K562 (cell line): ENCODE measurements around the gene ATRX. TPM values are rescaled to one million over a fixed set of nuclear protein-coding genes. Genes with fewer than 3 reads are reported as not detected.
"Not testable (repeated sequence)": the region's sequence is repeated elsewhere in the genome, so short reads cannot be mapped to it uniquely, and the experiment has no call there.

ENCODE experiments used
- ATAC-seq: fragments of 200-7000 bp; cut with Tn5 transposase; 3 replicates; pipeline ENCODE4 v1.9.1; 2020; ENCODE audit warnings: moderate library complexity
- BruUV-seq: library from RNA; stranded (reverse); fragments of 400-500 nt; replicated peaks from 2 replicates; lab custom pipeline; 2021; lab: Mats Ljungman, UMichigan
- CTCF ChIA-PET: fragments of 300-600 bp; formaldehyde crosslinking; extraction: SDS; loops from one replicate; lab custom pipeline; 2021; ENCODE audit warnings: low intra/inter-chr PET ratio; lab: Yijun Ruan, JAX
- POLR2A ChIA-PET: fragments of 300-600, 350-650 bp; sonication (Branson Sonifier 250); formaldehyde crosslinking; extraction: SDS; loops from one replicate; lab custom pipeline; 2021; ENCODE audit warnings: antibody characterized with exemption, inconsistent platforms; lab: Yijun Ruan, JAX
- DNase-seq, 4 experiments: peaks; one replicate each; pipeline versions ENCODE4 v3.0.0 to v3.0.0-alpha.2; 2011 to 2018; ENCODE audit warnings: low spot score in 3 of 4, mixed read lengths in 3 of 4; ENCODE audit errors: extremely low read depth in 1 of 4
- FAIRE-seq: peaks from 2 replicates; lab custom pipeline; 2011; peaks lifted over from hg19 to GRCh38; lab: Jason Lieb, UNC
- H2AFZ ChIP-seq: 2 replicates; pipeline ENCODE4 v1.6.0; 2011; ENCODE audit warnings: low read depth, low read length, control low read depth, inconsistent platforms
- H3K27ac ChIP-seq: fragments of 200-600 bp; 3 replicates; pipeline ENCODE4 v1.8.0; 2011; ENCODE audit warnings: low read depth, mild to moderate bottlenecking, control low read depth, inconsistent platforms, low read length, moderate library complexity, mixed read lengths; ENCODE audit errors: extremely low read depth
- H3K27me3 ChIP-seq, 2 experiments: fragments of 300-600 bp in 1 of 2; 2 replicates in 1 of 2; 3 replicates in 1 of 2; pipeline versions ENCODE4 v1.6.0 to v1.8.0; 2011; ENCODE audit warnings: inconsistent platforms in 2 of 2, low read length in 2 of 2, mild to moderate bottlenecking in 1 of 2, mixed read lengths in 1 of 2, moderate library complexity in 1 of 2; ENCODE audit not compliant: control insufficient read depth in 2 of 2, insufficient read depth in 2 of 2
- H3K36me3 ChIP-seq: fragments of 300-600 bp; 3 replicates; pipeline ENCODE4 v1.8.0; 2011; ENCODE audit warnings: mild to moderate bottlenecking, low read length, inconsistent platforms; ENCODE audit not compliant: control insufficient read depth, insufficient read depth
- H3K4me1 ChIP-seq, 2 experiments: fragments of 200-600 bp in 1 of 2; replicated peaks in 1 of 2; 2 replicates in 1 of 2; 3 replicates in 1 of 2; pipeline versions ENCODE4 v1.5.1 to v1.8.0; 2011; ENCODE audit warnings: inconsistent platforms in 2 of 2, low read length in 2 of 2, mild to moderate bottlenecking in 1 of 2, mixed read lengths in 1 of 2, moderate library complexity in 1 of 2; ENCODE audit not compliant: control insufficient read depth in 2 of 2, insufficient read depth in 2 of 2
- H3K4me2 ChIP-seq: 2 replicates; pipeline ENCODE4 v1.6.1; 2011; ENCODE audit warnings: low read length, control low read depth, inconsistent platforms, mixed read lengths; ENCODE audit not compliant: insufficient read depth
- H3K4me3 ChIP-seq: fragments of 200-600 bp; sonication (generic), shearing (Covaris generic); 2 replicates; pipeline ENCODE4 v1.5.1; 2016; ENCODE audit warnings: control low read depth, inconsistent platforms
- H3K79me2 ChIP-seq: fragments of 200-600 bp; 3 replicates; pipeline ENCODE4 v1.8.0; 2011; ENCODE audit warnings: low read length, inconsistent platforms; ENCODE audit not compliant: control insufficient read depth, insufficient read depth
- H3K9ac ChIP-seq, 2 experiments: 2 replicates each; pipeline versions ENCODE4 v1.6.0 to v1.6.1; 2011; ENCODE audit warnings: low read depth in 2 of 2, low read length in 2 of 2, control low read depth in 1 of 2, inconsistent platforms in 1 of 2, mild to moderate bottlenecking in 1 of 2, mixed read lengths in 1 of 2; ENCODE audit not compliant: insufficient read depth in 1 of 2
- H3K9me1 ChIP-seq: one replicate; pipeline ENCODE4 v1.6.0; 2011; ENCODE audit warnings: inconsistent platforms, mild to moderate bottlenecking, low read length, moderate library complexity; ENCODE audit not compliant: control insufficient read depth, insufficient read depth
- H3K9me3 ChIP-seq: replicated peaks from 2 replicates; pipeline ENCODE4 v1.5.1; 2011; ENCODE audit warnings: low read depth, low read length, inconsistent platforms; ENCODE audit not compliant: control insufficient read depth, insufficient read depth
- H4K20me1 ChIP-seq: replicated peaks from 2 replicates; pipeline ENCODE4 v1.6.1; 2011; ENCODE audit warnings: low read length, inconsistent platforms, mixed read lengths; ENCODE audit not compliant: control insufficient read depth, insufficient read depth
- ZFX ChIP-seq: sonication (generic); formaldehyde crosslinking; IDR thresholded peaks from 2 replicates; pipeline ENCODE4 v1.8.0; 2022; ENCODE audit warnings: mild to moderate bottlenecking, missing genetic modification reagents, moderate library complexity
- ZNF121 ChIP-seq: sonication (generic); formaldehyde crosslinking; conservative IDR thresholded peaks from 2 replicates; pipeline ENCODE4 v1.8.0; 2022; ENCODE audit warnings: missing genetic modification reagents
- WGBS: fragments of 100-300 bp; shearing (Covaris generic); methylation state at CpG from one replicate; pipeline ENCODE4 v1.1.6; 2016; ENCODE audit warnings: low coverage, mixed read lengths; ENCODE audit not compliant: insufficient coverage; ENCODE audit errors: missing lambda C conversion rate; 5-methylcytosine and 5-hydroxymethylcytosine counted together
- in situ Hi-C: fragments of 300-500 bp; cut with MboI; formaldehyde crosslinking; loops from 4 replicates; pipeline ENCODE4 v1.15.0; 2018; ENCODE audit warnings: inconsistent platforms, mixed read lengths
- intact Hi-C: fragments of 100-400 bp; cut with micrococcal nuclease; formaldehyde crosslinking; loops from 2 replicates; pipeline ENCODE4 v1.14.2; 2022
- polyA plus RNA-seq, 8 experiments: library from polyadenylated mRNA; depleted of rRNA in 4 of 8; stranded (reverse) in 5 of 8; unstranded in 3 of 8; fragments of >200 nt; fragmentation: Nextera tagmentation in 2 of 8; fragmentation: Illumina TruSeq in 1 of 8; extraction: Ambion mirVana in 2 of 8; extraction: Trizol in 1 of 8; gene quantifications; 2 replicates each; pipeline versions ENCODE4 v1.2.1 to v1.2.3, GENCODE V29; 2011 to 2014; ENCODE audit warnings: inconsistent platforms in 1 of 8, missing spikeins in 1 of 8
- total RNA-seq, 7 experiments: library from RNA; depleted of rRNA in 6 of 7; stranded (reverse); fragments of >200 nt in 6 of 7; fragmentation: Illumina TruSeq in 2 of 7; extraction: Trizol in 2 of 7; gene quantifications; 2 replicates each; pipeline versions ENCODE4 v1.2.1 to v1.2.3, GENCODE V29; 2011 to 2021; ENCODE audit warnings: low replicate concordance in 1 of 7

The ATRX gene
- total and polyA plus RNA-seq, 9 of the 15 experiments (the other 6 are each of a cell fraction or from before 2014, with no cell fraction given) = 7.7 to 23.1 (median 20.2) TPM

GRCh38 chrX:77768787-77769186, 17.2 kb downstream of the ATRX start:
- no peaks in the 10 kb centered on the region for H3K9me1 ChIP-seq
- H2AFZ ChIP-seq = no peak overlapping the region
- H3K4me2 ChIP-seq = no peak overlapping the region
- FAIRE-seq (no peak), ATAC-seq (no peak), DNase-seq (no peak)
- TF ChIP-seq ZFX (CRISPR knock-in tag) (no peak), ZNF121 (CRISPR knock-in tag) (peak; percentile 49; the same call in 1 of the 2 replicates)
- H3K36me3 ChIP-seq = no peaks in the 10 kb centered on the region
- H3K9me3 ChIP-seq = no peaks in the 10 kb centered on the region
- in situ Hi-C loops (no loop called here), intact Hi-C loops (no loop called here)
- H3K27me3 ChIP-seq = no peaks in the 10 kb centered on the region
- peaks cover 63% of the 10 kb centered on the region for H3K79me2 ChIP-seq
- ChIA-PET CTCF (no interaction called here), POLR2A (no interaction called here)
- no peaks in the 10 kb centered on the region for H4K20me1 ChIP-seq
- no peaks in the 10 kb centered on the region; a peak in 1 of 5 replicates for H3K4me1 ChIP-seq
- H3K9ac ChIP-seq = no peak overlapping the region
- no peak overlapping the region for H3K4me3 ChIP-seq
- WGBS = 13% methylated on average over 1 of the region's 2 CpGs
- no TSS peak for BruUV-seq
- no peak overlapping the region for H3K27ac ChIP-seq

- BruUV-seq, CTCF ChIA-PET, in situ Hi-C loops, intact Hi-C loops, H3K36me3 ChIP-seq, H3K4me2 ChIP-seq, H3K9ac ChIP-seq, POLR2A ChIA-PET, H3K4me1 ChIP-seq, H4K20me1 ChIP-seq, ATAC-seq, DNase-seq, H3K9me3 ChIP-seq, H3K27ac ChIP-seq, FAIRE-seq, H3K27me3 ChIP-seq, H2AFZ ChIP-seq, H3K9me1 ChIP-seq, H3K4me3 ChIP-seq: not testable (repeated sequence)
- WGBS = 100% methylated on average over 3 of the region's 33 CpGs
- H3K79me2 ChIP-seq = peaks cover 42% of the 10 kb centered on the region
These were observed 19.8 kb downstream of the ATRX start for GRCh38 chrX:77766212-77766611.
